Pancreas (tissue), 10 donors: ENCODE measurements around the gene NUDT1. TPM values are rescaled to one million over a fixed set of nuclear protein-coding genes. Genes with fewer than 3 reads are reported as not detected.

Experiments
- ATAC-seq, 4 donors: fragments of 200-7000 bp; cut with Tn5 transposase; one replicate each; pipeline versions ENCODE4 v1.8.0 to v1.9.1; 2020; ENCODE audit warnings: mild to moderate bottlenecking in 4 of 4, moderate library complexity in 4 of 4
- DNase-seq, 6 donors: peaks; one replicate each; pipeline ENCODE4 v3.0.0-alpha.2; 2020
- FAIRE-seq: peaks from 2 replicates; lab custom pipeline; 2012; peaks lifted over from hg19 to GRCh38; lab: Jason Lieb, UNC
- H3K27ac ChIP-seq, 4 donors: fragments of 200-600 bp; sonication (generic); 1 replicate in 3 of 4; 2 replicates in 1 of 4; pipeline versions ENCODE4 v1.5.0 to v1.8.0; 2020
- H3K27me3 ChIP-seq, 4 donors: fragments of 200-600 bp; one replicate each; pipeline ENCODE4 v1.8.0; 2021
- H3K36me3 ChIP-seq, 3 donors: fragments of 200-600 bp; sonication (generic) in 1 of 3; one replicate each; pipeline versions ENCODE4 v1.5.0 to v1.8.0; 2020 to 2021
- H3K4me1 ChIP-seq, 3 donors: fragments of 200-600 bp; one replicate each; pipeline ENCODE4 v1.8.0; 2021
- H3K4me3 ChIP-seq, 4 donors: fragments of 200-600 bp; sonication (generic) in 2 of 4; one replicate each; pipeline versions ENCODE4 v1.5.0 to v1.8.0; 2020 to 2021
- H3K9me3 ChIP-seq, 4 donors: fragments of 200-600 bp; one replicate each; pipeline ENCODE4 v1.8.0; 2021
- WGBS, 2 donors: extraction: QIAGEN DNeasy Blood & Tissue Kit; methylation state at CpG; one replicate each; pipeline ENCODE4 v1.1.7; 2013; 5-methylcytosine and 5-hydroxymethylcytosine counted together
- intact Hi-C, 3 donors: fragments of 100-400 bp; cut with DNase I; formaldehyde crosslinking; loops; one replicate each; pipeline versions ENCODE4 v1.11.1 to v1.14.2; 2022
- polyA plus RNA-seq, 2 donors: library from polyadenylated mRNA; stranded (reverse); fragments of 200-250 nt; gene quantifications; one replicate each; pipeline ENCODE4 v1.2.3, GENCODE V29; 2013
- total RNA-seq, 6 donors: library from RNA; stranded (reverse); fragmentation: NEBNext Ultra II Directional in 4 of 6; extraction: Animal tissue kit (Norgen Biotek cat#: 25700) in 4 of 6; gene quantifications; one replicate each; pipeline versions ENCODE4 v1.2.1 to v1.2.4, GENCODE V29; 2021 to 2023
- TF ChIP-seq, protein P1 (sequence below), 4 donors: fragments of 200-600 bp; sonication (generic) in 3 of 4; IDR thresholded peaks; one replicate each; pipeline versions ENCODE4 v1.5.0 to v1.8.0; 2021; ENCODE audit warnings: antibody characterized with exemption in 4 of 4
- donor health status: healthy with polysubstance abuse.
- donor health status: DM: no; HTN: no; CAD: no; lungs with moderate emphysema.
- donor health status: DM: no; HTN: no; CAD: no.
- donor health status: control.
- donor health status: control.
- donor health status: Bipolar disorder and iron deficiency.
- donor health status: DM: yes; HTN: yes; CAD: no.
- donor health status: DM: no; HTN: no; CAD: no.
- donor health status: DM: no; HTN: no; CAD: no.
- donor health status: DM: yes; HTN: yes; CAD: no.

The NUDT1 gene
- total and polyA plus RNA-seq, 8 donors: 2.6 to 7.2 (median 4.6) TPM

GRCh38 chr7:2289111-2289586, 47.1 kb downstream of the NUDT1 start:
- TF ChIP-seq, protein P1, sequence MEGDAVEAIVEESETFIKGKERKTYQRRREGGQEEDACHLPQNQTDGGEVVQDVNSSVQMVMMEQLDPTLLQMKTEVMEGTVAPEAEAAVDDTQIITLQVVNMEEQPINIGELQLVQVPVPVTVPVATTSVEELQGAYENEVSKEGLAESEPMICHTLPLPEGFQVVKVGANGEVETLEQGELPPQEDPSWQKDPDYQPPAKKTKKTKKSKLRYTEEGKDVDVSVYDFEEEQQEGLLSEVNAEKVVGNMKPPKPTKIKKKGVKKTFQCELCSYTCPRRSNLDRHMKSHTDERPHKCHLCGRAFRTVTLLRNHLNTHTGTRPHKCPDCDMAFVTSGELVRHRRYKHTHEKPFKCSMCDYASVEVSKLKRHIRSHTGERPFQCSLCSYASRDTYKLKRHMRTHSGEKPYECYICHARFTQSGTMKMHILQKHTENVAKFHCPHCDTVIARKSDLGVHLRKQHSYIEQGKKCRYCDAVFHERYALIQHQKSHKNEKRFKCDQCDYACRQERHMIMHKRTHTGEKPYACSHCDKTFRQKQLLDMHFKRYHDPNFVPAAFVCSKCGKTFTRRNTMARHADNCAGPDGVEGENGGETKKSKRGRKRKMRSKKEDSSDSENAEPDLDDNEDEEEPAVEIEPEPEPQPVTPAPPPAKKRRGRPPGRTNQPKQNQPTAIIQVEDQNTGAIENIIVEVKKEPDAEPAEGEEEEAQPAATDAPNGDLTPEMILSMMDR (IDR thresholded peaks at IDR 0.05): no peak
- Histone ChIP-seq H3K9me3 (no peaks in the 10 kb centered on the region), H3K36me3 (no peaks in the 10 kb centered on the region), H3K27me3 (no peaks in the 10 kb centered on the region), H3K4me3 (no peak overlapping the region), H3K4me1 (no peaks in the 10 kb centered on the region), H3K27ac (no peak overlapping the region)
- DNase-seq: no peak
- no peak for FAIRE-seq
- ATAC-seq: no peak
- intact Hi-C loops: no loop called here
- 89 to 90% methylated on average over 20 of the region's 20 CpGs for WGBS, 2 donors

- intact Hi-C loops: no loop called here
- TF ChIP-seq, protein P1 (IDR thresholded peaks at IDR 0.05): no peak
- ATAC-seq (no peak), DNase-seq (peak in 1 of 6 donors; percentile 9), FAIRE-seq (no peak)
- Histone ChIP-seq H3K4me3 (no peak overlapping the region), H3K27ac (no peak overlapping the region), H3K27me3 (no peaks in the 10 kb centered on the region), H3K4me1 (no peaks in the 10 kb centered on the region), H3K9me3 (no peaks in the 10 kb centered on the region), H3K36me3 (no peaks in the 10 kb centered on the region)
- WGBS, 2 donors: 87 to 91% methylated on average over 13 of the region's 13 CpGs
Measured at GRCh38 chr7:2289621-2290020, 47.6 kb downstream of the NUDT1 start.

DNA sequence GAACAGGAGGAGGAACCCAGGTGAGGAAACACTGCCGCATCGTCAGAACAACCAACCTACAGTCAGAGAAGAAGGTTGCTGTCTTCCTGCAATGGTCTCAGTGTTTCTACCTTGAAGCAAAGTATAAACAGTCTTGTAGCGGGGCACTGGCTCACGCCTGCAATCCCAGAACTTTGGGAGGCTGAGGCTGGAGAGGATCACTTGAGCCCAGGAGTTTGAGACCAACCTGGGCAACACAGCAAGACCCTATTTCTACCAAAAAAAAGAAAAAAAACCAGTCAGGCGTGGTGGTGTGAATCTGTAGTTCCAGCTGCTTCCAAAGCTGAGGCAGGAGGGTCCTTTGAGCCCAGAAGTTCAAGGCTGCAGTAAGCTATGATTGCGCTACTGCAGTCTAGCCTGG, 48.9 kb downstream of the NUDT1 start:
- no peak for FAIRE-seq
- H3K36me3 ChIP-seq: no peaks in the 10 kb centered on the region
- WGBS, 2 donors: 93 to 94% methylated on average over 6 of the region's 6 CpGs
- no peaks in the 10 kb centered on the region for H3K9me3 ChIP-seq
- no peaks in the 10 kb centered on the region for H3K4me1 ChIP-seq
- no peak for ATAC-seq
- DNase-seq: no peak
- no peak overlapping the region for H3K27ac ChIP-seq
- H3K27me3 ChIP-seq: no peaks in the 10 kb centered on the region
- H3K4me3 ChIP-seq: no peak overlapping the region
- TF ChIP-seq, protein P1 (IDR thresholded peaks at IDR 0.05): no peak
- intact Hi-C loops: no loop called here

GRCh38 chr7:2295936-2296620, 54.1 kb downstream of the NUDT1 start:
- H3K4me3 ChIP-seq: no peak overlapping the region
- intact Hi-C loops: no loop called here
- H3K27ac ChIP-seq: no peak overlapping the region
- H3K4me1 ChIP-seq: no peaks in the 10 kb centered on the region
- TF ChIP-seq, protein P1 (IDR thresholded peaks at IDR 0.05): no peak
- no peaks in the 10 kb centered on the region for H3K27me3 ChIP-seq
- DNase-seq: no peak
- WGBS, 2 donors: 68 to 71% methylated on average over 6 of the region's 6 CpGs
- H3K36me3 ChIP-seq: no peaks in the 10 kb centered on the region
- H3K9me3 ChIP-seq: no peaks in the 10 kb centered on the region
- no peak for ATAC-seq
- no peak for FAIRE-seq

- H3K27me3 ChIP-seq: no peaks in the 10 kb centered on the region
- TF ChIP-seq, protein P1 (IDR thresholded peaks at IDR 0.05): no peak
- H3K27ac ChIP-seq: no peak overlapping the region
- intact Hi-C loops: no loop called here
- H3K36me3 ChIP-seq: no peaks in the 10 kb centered on the region
- H3K4me3 ChIP-seq: no peak overlapping the region
- FAIRE-seq (no peak), ATAC-seq (no peak), DNase-seq (no peak)
- no peaks in the 10 kb centered on the region for H3K9me3 ChIP-seq
- WGBS, 2 donors: 98% methylated on average over 6 of the region's 6 CpGs
- no peaks in the 10 kb centered on the region for H3K4me1 ChIP-seq
Measured at GRCh38 chr7:2296832-2297231, 54.8 kb downstream of the NUDT1 start.
